ENCODE measurements around the gene NT5M. TPM values are rescaled to one million over a fixed set of nuclear protein-coding genes. Genes with fewer than 3 reads are reported as not detected.
A peak's percentile ranks its signal among the peaks of the same experiment; 100 is the strongest.

NT5M gene
- total RNA-seq, 1 experiment from 2014 or later, result 8.6 TPM

- CTCF ChIA-PET, result no interaction called here
- Histone ChIP-seq H3K79me2 (ENCODE audit: low read length) (no peaks in the 10 kb centered on the region), H3K9me3 (ENCODE audit: low read length) (peaks cover 10% of the 10 kb centered on the region; the same call in 1 of the 2 replicates), H3K4me3 (ENCODE audit: low read length) (no peak overlapping the region), H3K27me3 (ENCODE audit: low read length) (no peaks in the 10 kb centered on the region), H3K36me3 (ENCODE audit: low read depth, low read length) (no peaks in the 10 kb centered on the region), H3K27ac (ENCODE audit: low read length) (no peak overlapping the region), H3K9me2 (replicated peaks; ENCODE audit: low read length) (no peaks in the 10 kb centered on the region), H4K20me1 (ENCODE audit: low read length) (no peaks in the 10 kb centered on the region), H2AFZ (ENCODE audit: low read length) (no peak overlapping the region), H3K4me1 (ENCODE audit: insufficient read depth, low read length) (peaks cover 7% of the 10 kb centered on the region; the same call in 1 of the 2 replicates), H3K9ac (ENCODE audit: low read length) (peak overlapping the region; percentile 24; the same call in 1 of the 2 replicates), H3K4me2 (ENCODE audit: low read length) (no peak overlapping the region), H3F3A (ENCODE audit: low read length, unreplicated experiment) (no peaks in the 10 kb centered on the region)
- no TSS peak for BruUV-seq (replicated peaks)
- ATAC-seq (peak; percentile 81), DNase-seq (peak; percentile 94)
- POLR2A ChIA-PET (ENCODE audit: unreplicated experiment), result no interaction called here
- intact Hi-C loops (cut with micrococcal nuclease), result loop anchor here (1.0 to 2.0 kb wide), 3 partner anchors 84 to 285 kb away; partner anchors contain the start of gene RASD1
- TF ChIP-seq, protein P1, sequence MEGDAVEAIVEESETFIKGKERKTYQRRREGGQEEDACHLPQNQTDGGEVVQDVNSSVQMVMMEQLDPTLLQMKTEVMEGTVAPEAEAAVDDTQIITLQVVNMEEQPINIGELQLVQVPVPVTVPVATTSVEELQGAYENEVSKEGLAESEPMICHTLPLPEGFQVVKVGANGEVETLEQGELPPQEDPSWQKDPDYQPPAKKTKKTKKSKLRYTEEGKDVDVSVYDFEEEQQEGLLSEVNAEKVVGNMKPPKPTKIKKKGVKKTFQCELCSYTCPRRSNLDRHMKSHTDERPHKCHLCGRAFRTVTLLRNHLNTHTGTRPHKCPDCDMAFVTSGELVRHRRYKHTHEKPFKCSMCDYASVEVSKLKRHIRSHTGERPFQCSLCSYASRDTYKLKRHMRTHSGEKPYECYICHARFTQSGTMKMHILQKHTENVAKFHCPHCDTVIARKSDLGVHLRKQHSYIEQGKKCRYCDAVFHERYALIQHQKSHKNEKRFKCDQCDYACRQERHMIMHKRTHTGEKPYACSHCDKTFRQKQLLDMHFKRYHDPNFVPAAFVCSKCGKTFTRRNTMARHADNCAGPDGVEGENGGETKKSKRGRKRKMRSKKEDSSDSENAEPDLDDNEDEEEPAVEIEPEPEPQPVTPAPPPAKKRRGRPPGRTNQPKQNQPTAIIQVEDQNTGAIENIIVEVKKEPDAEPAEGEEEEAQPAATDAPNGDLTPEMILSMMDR (conservative IDR thresholded peaks at IDR 0.05; ENCODE audit: low read depth, low read length), result peak; percentile 99
- TF ChIP-seq EZH2 (IDR thresholded peaks at IDR 0.05; ENCODE audit: low read length, unreplicated experiment) (no peak), EZH2phosphoT487 (IDR thresholded peaks at IDR 0.05; ENCODE audit: borderline replicate concordance, low read length) (no peak)
These were observed 53.2 kb downstream of the NT5M start for GRCh38 chr17:17356149-17356930.

- TF ChIP-seq EZH2 (IDR thresholded peaks at IDR 0.05; ENCODE audit: low read length, unreplicated experiment), result no peak
- TF ChIP-seq EZH2phosphoT487 (IDR thresholded peaks at IDR 0.05; ENCODE audit: borderline replicate concordance, low read length), result no peak
- TF ChIP-seq, protein P1 (conservative IDR thresholded peaks at IDR 0.05; ENCODE audit: low read depth, low read length), result no peak
These were observed 53.7 kb downstream of the NT5M start for GRCh38 chr17:17356931-17357270.

More at GRCh38 chr17:17356931-17357270, 53.7 kb downstream of the NT5M start:
- Histone ChIP-seq H3K4me2 (ENCODE audit: low read length) (no peak overlapping the region), H4K20me1 (ENCODE audit: low read length) (no peaks in the 10 kb centered on the region), H3K9me2 (replicated peaks; ENCODE audit: low read length) (no peaks in the 10 kb centered on the region), H3K9me3 (ENCODE audit: low read length) (peaks cover 10% of the 10 kb centered on the region; the same call in 1 of the 2 replicates), H3K4me3 (ENCODE audit: low read length) (no peak overlapping the region), H3K4me1 (ENCODE audit: insufficient read depth, low read length) (peaks cover 6% of the 10 kb centered on the region; the same call in 1 of the 2 replicates), H3K27me3 (ENCODE audit: low read length) (no peaks in the 10 kb centered on the region), H3F3A (ENCODE audit: low read length, unreplicated experiment) (no peaks in the 10 kb centered on the region), H3K79me2 (ENCODE audit: low read length) (no peaks in the 10 kb centered on the region), H3K9ac (ENCODE audit: low read length) (peak overlapping the region; percentile 24; the same call in 1 of the 2 replicates), H3K36me3 (ENCODE audit: low read depth, low read length) (no peaks in the 10 kb centered on the region), H3K27ac (ENCODE audit: low read length) (no peak overlapping the region), H2AFZ (ENCODE audit: low read length) (no peak overlapping the region)
- no peak for ATAC-seq
- no TSS peak for BruUV-seq (replicated peaks)
- CTCF ChIA-PET, result no interaction called here
- POLR2A ChIA-PET (ENCODE audit: unreplicated experiment), result no interaction called here
- intact Hi-C loops (cut with micrococcal nuclease), result loop anchor here (1.0 to 2.0 kb wide), 3 partner anchors 84 to 284 kb away; partner anchors contain the start of gene RASD1
- no peak for DNase-seq
